HCT116 (cell line): ENCODE data around the gene RBM19.

Experiments
- CEBPB ChIP-seq: IDR thresholded peaks from 2 replicates; pipeline ENCODE4 v1.6.1; 2012; ENCODE audit warnings: low read depth
- EGR1 ChIP-seq: IDR thresholded peaks from 2 replicates; pipeline ENCODE4 v1.6.1; 2012; ENCODE audit warnings: low read depth
- EZH2phosphoT487 ChIP-seq: fragments of 200-600 bp; IDR thresholded peaks from 2 replicates; pipeline ENCODE4 v1.6.1; 2018; ENCODE audit warnings: antibody characterized with exemption, borderline replicate concordance
- POLR2A ChIP-seq: IDR thresholded peaks from 2 replicates; pipeline ENCODE4 v1.7.0; 2011; ENCODE audit warnings: borderline replicate concordance; ENCODE audit not compliant: insufficient read depth, insufficient read length; ENCODE audit errors: extremely low read depth
- POLR2AphosphoS5 ChIP-seq: IDR thresholded peaks from 2 replicates; pipeline ENCODE4 v1.6.1; 2011; ENCODE audit warnings: mild to moderate bottlenecking, low read depth, low read length, moderate library complexity
- RAD21 ChIP-seq: IDR thresholded peaks from 2 replicates; pipeline ENCODE4 v1.6.1; 2012; ENCODE audit warnings: low read depth, mild to moderate bottlenecking
- TCF7L2 ChIP-seq: IDR thresholded peaks from 2 replicates; pipeline ENCODE4 v1.7.0; 2011; ENCODE audit warnings: borderline replicate concordance, inconsistent platforms; ENCODE audit not compliant: insufficient read depth, insufficient read length; ENCODE audit errors: extremely low read depth
- YY1 ChIP-seq: IDR thresholded peaks from 2 replicates; pipeline ENCODE4 v1.6.1; 2011; ENCODE audit warnings: low read length, low read depth, moderate library complexity, mild to moderate bottlenecking; ENCODE audit not compliant: insufficient replicate concordance; ENCODE audit errors: extremely low read depth
- ZNF274 ChIP-seq: fragments of 200-500 bp; sonication (Bioruptor generic); IDR thresholded peaks from 2 replicates; pipeline ENCODE4 v1.6.1; 2014; ENCODE audit warnings: mild to moderate bottlenecking, low read depth, low read length, inconsistent platforms
- TF ChIP-seq, protein P1 (sequence below), 3 experiments: fragments of 200-600 bp in 1 of 3; sonication (generic) in 1 of 3; IDR thresholded peaks in 2 of 3; conservative IDR thresholded peaks in 1 of 3; 2 replicates each; pipeline ENCODE4 v1.5.1; 2012 to 2017; ENCODE audit warnings: low read depth in 2 of 3, low read length in 2 of 3, antibody characterized with exemption in 1 of 3, borderline replicate concordance in 1 of 3, control low read depth in 1 of 3, mild to moderate bottlenecking in 1 of 3, mixed read lengths in 1 of 3, mixed run types in 1 of 3, moderate library complexity in 1 of 3; ENCODE audit not compliant: insufficient read depth in 1 of 3
- TF ChIP-seq, protein P2 (sequence below): IDR thresholded peaks from 2 replicates; pipeline ENCODE4 v1.6.1; 2012

DNA sequence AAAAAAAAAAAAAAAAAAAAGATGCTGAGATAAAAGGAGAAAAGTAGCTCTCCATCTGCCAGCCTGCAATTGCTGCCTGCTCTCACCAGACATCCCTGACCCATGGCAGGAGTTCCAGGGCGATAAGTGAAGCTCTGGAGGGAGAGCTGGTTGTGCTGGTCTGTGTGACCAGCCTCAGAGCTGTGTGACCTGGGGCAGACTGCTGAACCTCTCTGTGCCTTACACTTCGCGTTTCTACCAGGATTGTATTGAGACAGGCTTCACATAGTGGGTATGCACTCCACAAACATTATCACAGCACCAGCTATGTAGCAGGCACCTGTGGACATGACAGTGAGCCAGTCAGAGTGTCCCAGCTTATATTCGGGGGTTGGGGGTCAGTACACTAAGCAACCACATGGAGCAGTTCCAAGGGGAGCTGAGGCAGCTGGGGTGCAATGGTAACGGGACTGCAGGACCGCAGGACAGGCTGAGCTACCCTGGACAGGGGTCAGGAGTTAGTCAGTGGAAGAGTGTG is 57.5 kb downstream of the RBM19 start:
- TF ChIP-seq RAD21 (no peak), POLR2AphosphoS5 (no peak), POLR2A (no peak), EGR1 (no peak), TCF7L2 (no peak), YY1 (no peak), CEBPB (no peak), EZH2phosphoT487 (no peak), ZNF274 (no peak)
- TF ChIP-seq, protein P1, sequence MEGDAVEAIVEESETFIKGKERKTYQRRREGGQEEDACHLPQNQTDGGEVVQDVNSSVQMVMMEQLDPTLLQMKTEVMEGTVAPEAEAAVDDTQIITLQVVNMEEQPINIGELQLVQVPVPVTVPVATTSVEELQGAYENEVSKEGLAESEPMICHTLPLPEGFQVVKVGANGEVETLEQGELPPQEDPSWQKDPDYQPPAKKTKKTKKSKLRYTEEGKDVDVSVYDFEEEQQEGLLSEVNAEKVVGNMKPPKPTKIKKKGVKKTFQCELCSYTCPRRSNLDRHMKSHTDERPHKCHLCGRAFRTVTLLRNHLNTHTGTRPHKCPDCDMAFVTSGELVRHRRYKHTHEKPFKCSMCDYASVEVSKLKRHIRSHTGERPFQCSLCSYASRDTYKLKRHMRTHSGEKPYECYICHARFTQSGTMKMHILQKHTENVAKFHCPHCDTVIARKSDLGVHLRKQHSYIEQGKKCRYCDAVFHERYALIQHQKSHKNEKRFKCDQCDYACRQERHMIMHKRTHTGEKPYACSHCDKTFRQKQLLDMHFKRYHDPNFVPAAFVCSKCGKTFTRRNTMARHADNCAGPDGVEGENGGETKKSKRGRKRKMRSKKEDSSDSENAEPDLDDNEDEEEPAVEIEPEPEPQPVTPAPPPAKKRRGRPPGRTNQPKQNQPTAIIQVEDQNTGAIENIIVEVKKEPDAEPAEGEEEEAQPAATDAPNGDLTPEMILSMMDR (IDR thresholded peaks at IDR 0.05 in 2 of 3, conservative IDR thresholded peaks at IDR 0.05 in 1 of 3; ENCODE audit: borderline replicate concordance in 1 of 3, insufficient read depth in 1 of 3, low read depth in 2 of 3, low read length in 2 of 3): no peak
- TF ChIP-seq, protein P2, sequence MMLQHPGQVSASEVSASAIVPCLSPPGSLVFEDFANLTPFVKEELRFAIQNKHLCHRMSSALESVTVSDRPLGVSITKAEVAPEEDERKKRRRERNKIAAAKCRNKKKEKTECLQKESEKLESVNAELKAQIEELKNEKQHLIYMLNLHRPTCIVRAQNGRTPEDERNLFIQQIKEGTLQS: no peak
